GM12801 (cell line): Measurements from ENCODE around the gene KIAA0319L.

Experiments
- CTCF ChIP-seq: IDR thresholded peaks from one replicate; pipeline ENCODE4 v1.5.1; 2011; ENCODE audit warnings: control low read depth; ENCODE audit not compliant: insufficient read length; ENCODE audit errors: extremely low read depth

The KIAA0319L gene

GRCh38 chr1:35430762-35431161, 126.4 kb downstream of the KIAA0319L start:
- no peak for TF ChIP-seq CTCF

GRCh38 chr1:35428360-35428759, 128.8 kb downstream of the KIAA0319L start:
- no peak for TF ChIP-seq CTCF

GRCh38 chr1:35426097-35426586, 131.1 kb downstream of the KIAA0319L start:
- no peak for TF ChIP-seq CTCF

- TF ChIP-seq CTCF = no peak
These were observed 148.3 kb downstream of the KIAA0319L start for GRCh38 chr1:35408925-35409324.

GRCh38 chr1:35407743-35408142, 149.5 kb downstream of the KIAA0319L start:
- no peak for TF ChIP-seq CTCF

GRCh38 chr1:35406103-35406502, 151.1 kb downstream of the KIAA0319L start:
- no peak for TF ChIP-seq CTCF

- no peak for TF ChIP-seq CTCF
These were observed 156.2 kb downstream of the KIAA0319L start for GRCh38 chr1:35401049-35401448.

- no peak for TF ChIP-seq CTCF
These were observed 158.5 kb downstream of the KIAA0319L start for GRCh38 chr1:35398739-35399138.
